ENCODE measurements around the gene SEZ6L.

SEZ6L gene

GRCh38 chr22:26295563-26296126 lies 126.4 kb downstream of the SEZ6L start:
- DNase-seq (ENCODE audit: low read depth in 2 of 2), result no peak

GRCh38 chr22:26298605-26299310 lies 129.5 kb downstream of the SEZ6L start:
- no peak for DNase-seq (ENCODE audit: low read depth in 2 of 2)

GRCh38 chr22:26302726-26303125 lies 133.5 kb downstream of the SEZ6L start:
- DNase-seq (ENCODE audit: low read depth in 2 of 2), result no peak

- no peak for DNase-seq (ENCODE audit: low read depth in 2 of 2)
Measured at GRCh38 chr22:26303475-26303874, 134.2 kb downstream of the SEZ6L start.

GRCh38 chr22:26304730-26305129 lies 135.5 kb downstream of the SEZ6L start:
- no peak for DNase-seq (ENCODE audit: low read depth in 2 of 2)

- DNase-seq (ENCODE audit: low read depth in 2 of 2), result no peak
Measured at GRCh38 chr22:26308467-26308866, 139.2 kb downstream of the SEZ6L start.

GRCh38 chr22:26310616-26311015 lies 141.4 kb downstream of the SEZ6L start:
- no peak for DNase-seq (ENCODE audit: low read depth in 2 of 2)

- no peak for DNase-seq (ENCODE audit: low read depth in 2 of 2)
Measured at GRCh38 chr22:26313291-26313690, 144.0 kb downstream of the SEZ6L start.

- DNase-seq (ENCODE audit: low read depth in 2 of 2), result no peak
Measured at GRCh38 chr22:26314171-26314570, 144.9 kb downstream of the SEZ6L start.

GRCh38 chr22:26314656-26315055 lies 145.4 kb downstream of the SEZ6L start:
- no peak for DNase-seq (ENCODE audit: low read depth in 2 of 2)

GRCh38 chr22:26316732-26317285 lies 147.5 kb downstream of the SEZ6L start:
- no peak for DNase-seq (ENCODE audit: low read depth in 2 of 2)

- no peak for DNase-seq (ENCODE audit: low read depth in 2 of 2)
Measured at GRCh38 chr22:26318975-26319374, 149.7 kb downstream of the SEZ6L start.

- DNase-seq (ENCODE audit: low read depth in 2 of 2), result no peak
Measured at GRCh38 chr22:26320447-26320846, 151.2 kb downstream of the SEZ6L start.

- no peak for DNase-seq (ENCODE audit: low read depth in 2 of 2)
Measured at GRCh38 chr22:26321469-26321913, 152.2 kb downstream of the SEZ6L start.

GRCh38 chr22:26322179-26322905 lies 153.1 kb downstream of the SEZ6L start:
- no peak for DNase-seq (ENCODE audit: low read depth in 2 of 2)

GRCh38 chr22:26323013-26323412 lies 153.8 kb downstream of the SEZ6L start:
- DNase-seq (ENCODE audit: low read depth in 2 of 2), result no peak

- no peak for DNase-seq (ENCODE audit: low read depth in 2 of 2)
Measured at GRCh38 chr22:26324150-26324549, 154.9 kb downstream of the SEZ6L start.

GRCh38 chr22:26325641-26326040 lies 156.4 kb downstream of the SEZ6L start:
- DNase-seq (ENCODE audit: low read depth in 2 of 2), result no peak

- no peak for DNase-seq (ENCODE audit: low read depth in 2 of 2)
Measured at GRCh38 chr22:26326803-26327202, 157.5 kb downstream of the SEZ6L start.

- no peak for DNase-seq (ENCODE audit: low read depth in 2 of 2)
Measured at GRCh38 chr22:26327306-26327705, 158.0 kb downstream of the SEZ6L start.

GRCh38 chr22:26328221-26328620 lies 159.0 kb downstream of the SEZ6L start:
- no peak for DNase-seq (ENCODE audit: low read depth in 2 of 2)

GRCh38 chr22:26330971-26331625 lies 161.8 kb downstream of the SEZ6L start:
- peak; percentile 40 to 42 for DNase-seq (ENCODE audit: low read depth in 2 of 2)
